ENCODE measurements around the gene ST6GAL1. TPM values are rescaled to one million over a fixed set of nuclear protein-coding genes. Genes with fewer than 3 reads are reported as not detected.

Gene ST6GAL1
- total and polyA plus RNA-seq, 10 of the 15 experiments (the other 5 are each of a cell fraction or from before 2014, with no cell fraction given), result 74.2 to 248 (median 149) TPM

- no peak for TF ChIP-seq BCL3 (IDR thresholded peaks at IDR 0.05; ENCODE audit: borderline replicate concordance, insufficient read depth, low read depth, low read length, poor library complexity, severe bottlenecking)
- TF ChIP-seq DPF2 (IDR thresholded peaks at IDR 0.05), result no peak
- no peak for TF ChIP-seq FOXK2 (IDR thresholded peaks at IDR 0.05)
- no peak for TF ChIP-seq SUPT20H (IDR thresholded peaks at IDR 0.05; ENCODE audit: borderline replicate concordance, control insufficient read depth, low read depth, low read length)
- no peak for TF ChIP-seq ZBTB33 (IDR thresholded peaks at IDR 0.05)
- TF ChIP-seq GABPA (IDR thresholded peaks at IDR 0.05; ENCODE audit: low read depth), result no peak
- peak; percentile 95 for TF ChIP-seq RUNX3 (IDR thresholded peaks at IDR 0.05; ENCODE audit: low read length)
- 0 out of 2 replicates have a peak, but pooled peaks have one; percentile 49 for TF ChIP-seq MEF2A (IDR thresholded peaks at IDR 0.05; ENCODE audit: insufficient read depth, low read depth, low read length)
- TF ChIP-seq USF2 (IDR thresholded peaks at IDR 0.05; ENCODE audit: borderline replicate concordance, low read depth, low read length), result no peak
Measured at GRCh38 chr3:187125319-187126031, 195.1 kb downstream of the ST6GAL1 start (continued).

Other genes starting within 250 kb of the ST6GAL1 start
- not detected in 2 replicates for gene KNG1, start 213.2 kb upstream of the ST6GAL1 start, total RNA-seq (2014; rRNA removed)
- gene KNG1, start 213.2 kb upstream of the ST6GAL1 start, total RNA-seq (2014; rRNA removed; fragmentation: Illumina TruSeq; extraction: Trizol), result not detected in 2 replicates
- 0.21 and 0.24 TPM in 2 replicates for gene KNG1, start 213.2 kb upstream of the ST6GAL1 start, total RNA-seq (2021)
- not detected in 2 replicates for gene KNG1, start 213.2 kb upstream of the ST6GAL1 start, polyA plus RNA-seq (2011; rRNA removed)
- gene KNG1, start 213.2 kb upstream of the ST6GAL1 start, polyA plus RNA-seq (2014; fragmentation: Illumina TruSeq; extraction: Trizol), result not detected in 2 replicates
- gene KNG1, start 213.2 kb upstream of the ST6GAL1 start, polyA plus RNA-seq (2014; fragmentation: Nextera tagmentation; extraction: Ambion mirVana), result not detected
- not detected in 2 replicates for gene KNG1, start 213.2 kb upstream of the ST6GAL1 start, polyA plus RNA-seq (2014; rRNA removed)
- not detected for gene KNG1, start 213.2 kb upstream of the ST6GAL1 start, polyA plus RNA-seq (2016; fragmentation: Nextera tagmentation; extraction: Ambion mirVana)
- gene EIF4A2, start 146.9 kb upstream of the ST6GAL1 start, total RNA-seq (2014; rRNA removed), result 254 and 334 TPM in 2 replicates
- gene EIF4A2, start 146.9 kb upstream of the ST6GAL1 start, total RNA-seq (2014; rRNA removed; fragmentation: Illumina TruSeq; extraction: Trizol), result 321 and 331 TPM in 2 replicates
- 255 and 277 TPM in 2 replicates for gene EIF4A2, start 146.9 kb upstream of the ST6GAL1 start, total RNA-seq (2021)
- gene EIF4A2, start 146.9 kb upstream of the ST6GAL1 start, polyA plus RNA-seq (2011; rRNA removed), result 680 and 939 TPM in 2 replicates
- gene EIF4A2, start 146.9 kb upstream of the ST6GAL1 start, polyA plus RNA-seq (2014; fragmentation: Illumina TruSeq; extraction: Trizol), result 321 and 430 TPM in 2 replicates
- gene EIF4A2, start 146.9 kb upstream of the ST6GAL1 start, polyA plus RNA-seq (2014; fragmentation: Nextera tagmentation; extraction: Ambion mirVana), result 100 to 1,000 TPM; 216 to 263 TPM
- 305 and 359 TPM in 2 replicates for gene EIF4A2, start 146.9 kb upstream of the ST6GAL1 start, polyA plus RNA-seq (2014; rRNA removed)
- 100 to 1,000 TPM; 154 to 159 TPM for gene EIF4A2, start 146.9 kb upstream of the ST6GAL1 start, polyA plus RNA-seq (2016; fragmentation: Nextera tagmentation; extraction: Ambion mirVana)
- gene RFC4, start 124.0 kb upstream of the ST6GAL1 start, total RNA-seq (2014; rRNA removed), result 79.8 and 91.8 TPM in 2 replicates
- gene RFC4, start 124.0 kb upstream of the ST6GAL1 start, total RNA-seq (2014; rRNA removed; fragmentation: Illumina TruSeq; extraction: Trizol), result 112 and 121 TPM in 2 replicates
- gene RFC4, start 124.0 kb upstream of the ST6GAL1 start, total RNA-seq (2021), result 63.8 and 69.2 TPM in 2 replicates
- gene RFC4, start 124.0 kb upstream of the ST6GAL1 start, polyA plus RNA-seq (2011; rRNA removed), result 49.1 and 58.6 TPM in 2 replicates
- 104 and 141 TPM in 2 replicates for gene RFC4, start 124.0 kb upstream of the ST6GAL1 start, polyA plus RNA-seq (2014; fragmentation: Illumina TruSeq; extraction: Trizol)
- 100 to 1,000 TPM; 122 to 139 TPM for gene RFC4, start 124.0 kb upstream of the ST6GAL1 start, polyA plus RNA-seq (2014; fragmentation: Nextera tagmentation; extraction: Ambion mirVana)
- gene RFC4, start 124.0 kb upstream of the ST6GAL1 start, polyA plus RNA-seq (2014; rRNA removed), result 77.6 and 83.1 TPM in 2 replicates
- gene RFC4, start 124.0 kb upstream of the ST6GAL1 start, polyA plus RNA-seq (2016; fragmentation: Nextera tagmentation; extraction: Ambion mirVana), result 100 to 1,000 TPM; 144 TPM
- not detected in 2 replicates for gene ADIPOQ, start 87.8 kb upstream of the ST6GAL1 start, total RNA-seq (2014; rRNA removed)
- not detected in 2 replicates for gene ADIPOQ, start 87.8 kb upstream of the ST6GAL1 start, total RNA-seq (2014; rRNA removed; fragmentation: Illumina TruSeq; extraction: Trizol)
- not detected in 2 replicates for gene ADIPOQ, start 87.8 kb upstream of the ST6GAL1 start, total RNA-seq (2021)
- gene ADIPOQ, start 87.8 kb upstream of the ST6GAL1 start, polyA plus RNA-seq (2011; rRNA removed), result not detected in 2 replicates
- not detected in 2 replicates for gene ADIPOQ, start 87.8 kb upstream of the ST6GAL1 start, polyA plus RNA-seq (2014; fragmentation: Illumina TruSeq; extraction: Trizol)
- not detected for gene ADIPOQ, start 87.8 kb upstream of the ST6GAL1 start, polyA plus RNA-seq (2014; fragmentation: Nextera tagmentation; extraction: Ambion mirVana)
- not detected in 2 replicates for gene ADIPOQ, start 87.8 kb upstream of the ST6GAL1 start, polyA plus RNA-seq (2014; rRNA removed)
- gene ADIPOQ, start 87.8 kb upstream of the ST6GAL1 start, polyA plus RNA-seq (2016; fragmentation: Nextera tagmentation; extraction: Ambion mirVana), result not detected
- gene RPL39L, start 209.0 kb downstream of the ST6GAL1 start, total RNA-seq (2014; rRNA removed), result 54.3 and 54.4 TPM in 2 replicates
- gene RPL39L, start 209.0 kb downstream of the ST6GAL1 start, total RNA-seq (2014; rRNA removed; fragmentation: Illumina TruSeq; extraction: Trizol), result 25.2 and 28.8 TPM in 2 replicates
- gene RPL39L, start 209.0 kb downstream of the ST6GAL1 start, total RNA-seq (2021), result 20.4 and 22.1 TPM in 2 replicates
- gene RPL39L, start 209.0 kb downstream of the ST6GAL1 start, polyA plus RNA-seq (2011; rRNA removed), result 16.5 and 17.4 TPM in 2 replicates
- 23.1 and 27.5 TPM in 2 replicates for gene RPL39L, start 209.0 kb downstream of the ST6GAL1 start, polyA plus RNA-seq (2014; fragmentation: Illumina TruSeq; extraction: Trizol)
- gene RPL39L, start 209.0 kb downstream of the ST6GAL1 start, polyA plus RNA-seq (2014; fragmentation: Nextera tagmentation; extraction: Ambion mirVana), result 10 to 100 TPM; 12.5 to 33.7 TPM
- gene RPL39L, start 209.0 kb downstream of the ST6GAL1 start, polyA plus RNA-seq (2014; rRNA removed), result 46.6 and 50.1 TPM in 2 replicates
- gene RPL39L, start 209.0 kb downstream of the ST6GAL1 start, polyA plus RNA-seq (2016; fragmentation: Nextera tagmentation; extraction: Ambion mirVana), result 10 to 100 TPM; 59.6 to 67.8 TPM

All from GM12878 (cell line).